ENCODE results near the gene ANO9. TPM values are rescaled to one million over a fixed set of nuclear protein-coding genes. Genes with fewer than 3 reads are reported as not detected.

Gene ANO9
- total RNA-seq, 1 experiment from 2014 or later, result 9.4 TPM

GRCh38 chr11:416051-416756 lies 25.6 kb downstream of the ANO9 start:
- no TSS peak for BruUV-seq (replicated peaks)
- Mint-ChIP-seq H3K4me3 (ENCODE audit: unreplicated experiment) (peak overlapping the region; percentile 8), H3K27ac (ENCODE audit: low read depth, unreplicated experiment) (no peak overlapping the region), H3K36me3 (ENCODE audit: insufficient read depth, unreplicated experiment) (peaks cover 8% of the 10 kb centered on the region), H3K27me3 (ENCODE audit: insufficient read depth, unreplicated experiment) (no peaks in the 10 kb centered on the region), H3K4me1 (ENCODE audit: insufficient read depth, unreplicated experiment) (peaks cover 5% of the 10 kb centered on the region), H3K9me3 (ENCODE audit: unreplicated experiment) (no peaks in the 10 kb centered on the region)
- intact Hi-C loops (cut with micrococcal nuclease), result no loop called here
- TF ChIP-seq CTCF (IDR thresholded peaks at IDR 0.05; ENCODE audit: unreplicated experiment), result no peak
- ChIA-PET POLR2A (interaction anchor here (0.5 to 1.6 kb wide), 9 partner anchors 9 to 431 kb away, joined by 3 to 12 read pairs (median 5); partner anchors contain the start of genes ANO9, PKP3, PSMD13 and PTDSS2), CTCF (interaction anchor here (1.4 kb wide), 1 partner anchor 8 kb away, joined by 3 read pairs; no protein-coding TSS in a partner anchor)
- DNase-seq (ENCODE audit: unreplicated experiment), result no peak

- no peak overlapping the region for H3K4me3 Mint-ChIP-seq (ENCODE audit: unreplicated experiment)
- H3K27me3 Mint-ChIP-seq (ENCODE audit: insufficient read depth, unreplicated experiment), result no peaks in the 10 kb centered on the region
- intact Hi-C loops (cut with micrococcal nuclease), result no loop called here
Measured at GRCh38 chr11:415640-416041, 26.2 kb downstream of the ANO9 start.

GRCh38 chr11:414318-414857 lies 27.4 kb downstream of the ANO9 start:
- Mint-ChIP-seq H3K27me3 (ENCODE audit: insufficient read depth, unreplicated experiment) (no peaks in the 10 kb centered on the region), H3K4me3 (ENCODE audit: unreplicated experiment) (no peak overlapping the region), H3K4me1 (ENCODE audit: insufficient read depth, unreplicated experiment) (peaks cover 5% of the 10 kb centered on the region), H3K9me3 (ENCODE audit: unreplicated experiment) (no peaks in the 10 kb centered on the region), H3K36me3 (ENCODE audit: insufficient read depth, unreplicated experiment) (peaks cover 8% of the 10 kb centered on the region), H3K27ac (ENCODE audit: low read depth, unreplicated experiment) (no peak overlapping the region)
- no peak for DNase-seq (ENCODE audit: unreplicated experiment)
- intact Hi-C loops (cut with micrococcal nuclease), result no loop called here
- CTCF ChIA-PET, result no interaction called here
- TF ChIP-seq CTCF (IDR thresholded peaks at IDR 0.05; ENCODE audit: unreplicated experiment), result no peak
- POLR2A ChIA-PET, result no interaction called here
- no TSS peak for BruUV-seq (replicated peaks)

More at GRCh38 chr11:415640-416041, 26.2 kb downstream of the ANO9 start:
- Mint-ChIP-seq H3K27ac (ENCODE audit: low read depth, unreplicated experiment) (no peak overlapping the region), H3K4me1 (ENCODE audit: insufficient read depth, unreplicated experiment) (peaks cover 5% of the 10 kb centered on the region), H3K36me3 (ENCODE audit: insufficient read depth, unreplicated experiment) (peaks cover 8% of the 10 kb centered on the region), H3K9me3 (ENCODE audit: unreplicated experiment) (no peaks in the 10 kb centered on the region)
- no peak for DNase-seq (ENCODE audit: unreplicated experiment)
- ChIA-PET CTCF (no interaction called here), POLR2A (interaction anchor here (1.6 kb wide), 1 partner anchor 22 kb away, joined by 6 read pairs; the partner anchor contains the start of gene PKP3)
- no TSS peak for BruUV-seq (replicated peaks)
- no peak for TF ChIP-seq CTCF (IDR thresholded peaks at IDR 0.05; ENCODE audit: unreplicated experiment)

All from MCF 10A (cell line).